22Rv1 (cell line): ENCODE data around the gene UBALD1.

ENCODE experiments used
- CTCF ChIP-seq: fragments of 450-650 bp; IDR thresholded peaks from 2 replicates; pipeline ENCODE4 v1.5.1; 2017; ENCODE audit warnings: mild to moderate bottlenecking
- ZFX ChIP-seq: fragments of 450-650 bp; IDR thresholded peaks from 2 replicates; pipeline ENCODE4 v1.6.1; 2017; ENCODE audit warnings: antibody characterized with exemption, borderline replicate concordance

DNA sequence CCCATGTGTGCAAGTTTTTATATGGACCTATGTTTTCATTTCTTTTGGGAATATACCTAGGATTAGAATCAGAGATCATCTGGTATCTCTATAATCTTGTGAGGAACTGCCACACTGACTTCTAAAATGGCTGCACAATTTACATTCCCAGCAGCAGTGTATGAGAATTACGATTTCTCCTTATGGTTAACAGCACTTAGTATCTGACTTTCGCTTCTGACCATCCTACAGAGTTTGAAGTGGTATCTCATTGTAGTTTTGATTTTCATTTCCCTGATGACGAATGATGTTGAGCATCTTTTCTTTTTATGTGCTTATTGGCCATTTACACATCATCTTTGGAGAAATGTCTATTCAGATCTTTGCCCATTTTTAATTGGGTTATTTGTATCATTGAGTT, 48.5 kb downstream of the UBALD1 start:
- no peak for TF ChIP-seq CTCF
- TF ChIP-seq ZFX = no peak
